OCI-M2 (cell line): ENCODE results near the gene RABGAP1L.
"Not testable (repeated sequence)": the region's sequence is repeated elsewhere in the genome, so short reads cannot be mapped to it uniquely, and the experiment has no call there.

Experiments
- DNase-seq: peaks from one replicate; lab custom pipeline; 2025; ENCODE audit not compliant: unreplicated experiment; lab: John Stamatoyannopoulos, UW

Gene RABGAP1L

GRCh38 chr1:175005085-175005783 is 845.9 kb downstream of the RABGAP1L start:
- DNase-seq, result no peak

- no peak for DNase-seq
Observed at GRCh38 chr1:175009532-175009931, 850.2 kb downstream of the RABGAP1L start.

- DNase-seq, result no peak
Observed at GRCh38 chr1:175013445-175013844, 854.1 kb downstream of the RABGAP1L start.

GRCh38 chr1:175015243-175015642 is 855.9 kb downstream of the RABGAP1L start:
- no peak for DNase-seq

- DNase-seq, result no peak
Observed at GRCh38 chr1:175019524-175019923, 860.2 kb downstream of the RABGAP1L start.

GRCh38 chr1:175023043-175023921 is 864.0 kb downstream of the RABGAP1L start, which contains the start of gene MRPS14:
TSS of gene MRPS14 (minus strand) at chr1:175023425. CDS start at chr1:175023408, 17 bp downstream.
- DNase-seq, result peak; percentile 69

- DNase-seq, result not testable (repeated sequence)
Observed at GRCh38 chr1:175023922-175024242, 864.6 kb downstream of the RABGAP1L start.

GRCh38 chr1:175024773-175025172 is 865.5 kb downstream of the RABGAP1L start:
- no peak for DNase-seq

GRCh38 chr1:175033953-175034352 is 874.6 kb downstream of the RABGAP1L start:
- DNase-seq, result no peak

- DNase-seq, result no peak
Observed at GRCh38 chr1:175034775-175035174, 875.5 kb downstream of the RABGAP1L start.

GRCh38 chr1:175035865-175036264 is 876.5 kb downstream of the RABGAP1L start:
- no peak for DNase-seq

GRCh38 chr1:175036476-175036875 is 877.2 kb downstream of the RABGAP1L start:
- DNase-seq, result no peak

GRCh38 chr1:175037416-175037815 is 878.1 kb downstream of the RABGAP1L start:
- DNase-seq, result no peak

GRCh38 chr1:175040324-175040879 is 881.1 kb downstream of the RABGAP1L start:
- no peak for DNase-seq

- no peak for DNase-seq
Observed at GRCh38 chr1:175042650-175043049, 883.3 kb downstream of the RABGAP1L start.

GRCh38 chr1:175043824-175044223 is 884.5 kb downstream of the RABGAP1L start:
- DNase-seq, result no peak

GRCh38 chr1:175044591-175044990 is 885.3 kb downstream of the RABGAP1L start:
- not testable (repeated sequence) for DNase-seq
